Endodermal cell (in vitro differentiated cells): Measurements from ENCODE around the gene SEC16A. TPM values are rescaled to one million over a fixed set of nuclear protein-coding genes. Genes with fewer than 3 reads are reported as not detected.

Experiments used
- DNase-seq: peaks from one replicate; pipeline ENCODE4 v3.0.0-alpha.2; 2017
- H3K27ac ChIP-seq: 2 replicates; pipeline ENCODE4 v1.5.1; 2013; ENCODE audit warnings: mild to moderate bottlenecking, low read depth, low read length, moderate library complexity
- H3K27me3 ChIP-seq: 2 replicates; pipeline ENCODE4 v1.6.1; 2013; ENCODE audit warnings: mild to moderate bottlenecking, low read length, moderate library complexity; ENCODE audit not compliant: insufficient read depth, control insufficient read depth, poor library complexity, severe bottlenecking
- H3K36me3 ChIP-seq: 2 replicates; pipeline ENCODE4 v1.7.0; 2013; ENCODE audit warnings: mild to moderate bottlenecking, low read length, moderate library complexity; ENCODE audit not compliant: control insufficient read depth, insufficient read depth
- H3K4me1 ChIP-seq: one replicate; pipeline ENCODE4 v1.7.0; 2013; ENCODE audit warnings: low read length; ENCODE audit not compliant: control insufficient read depth, insufficient read depth
- H3K4me3 ChIP-seq: 2 replicates; pipeline ENCODE4 v1.5.1; 2013; ENCODE audit warnings: mild to moderate bottlenecking, low read length, moderate library complexity
- H3K9ac ChIP-seq: 2 replicates; pipeline ENCODE4 v1.6.1; 2013; ENCODE audit warnings: mild to moderate bottlenecking, low read length, moderate library complexity; ENCODE audit not compliant: poor library complexity, severe bottlenecking; ENCODE audit errors: extremely low read depth
- H3K9me3 ChIP-seq: 2 replicates; pipeline ENCODE4 v1.6.1; 2013; ENCODE audit warnings: mild to moderate bottlenecking, low read length, moderate library complexity; ENCODE audit not compliant: control insufficient read depth
- H3K27ac Mint-ChIP-seq: 2 replicates; pipeline ENCODE4 v1.8.0; 2020; ENCODE audit warnings: mixed read lengths
- H3K27me3 Mint-ChIP-seq: 2 replicates; pipeline ENCODE4 v1.8.0; 2021; ENCODE audit warnings: mild to moderate bottlenecking, mixed read lengths; ENCODE audit not compliant: insufficient read depth
- H3K36me3 Mint-ChIP-seq: 2 replicates; pipeline ENCODE4 v1.8.0; 2020; ENCODE audit warnings: low read depth, mixed read lengths
- H3K4me1 Mint-ChIP-seq: 2 replicates; pipeline ENCODE4 v1.8.0; 2020; ENCODE audit warnings: mixed read lengths
- H3K4me3 Mint-ChIP-seq: 2 replicates; pipeline ENCODE4 v1.8.0; 2020; ENCODE audit warnings: mild to moderate bottlenecking, moderate library complexity, mixed read lengths
- H3K9me3 Mint-ChIP-seq: 2 replicates; pipeline ENCODE4 v1.8.0; 2020; ENCODE audit warnings: mild to moderate bottlenecking, mixed read lengths
- WGBS, 2 experiments: methylation state at CpG; one replicate each; pipeline versions ENCODE4 v1.1.5 to v1.1.7; 2013; ENCODE audit warnings: missing lambda C conversion rate in 2 of 2, mixed read lengths in 1 of 2; ENCODE audit not compliant: insufficient coverage in 1 of 2, insufficient read length in 1 of 2; 5-methylcytosine and 5-hydroxymethylcytosine counted together
- total RNA-seq, 2 donors: library from RNA; stranded (reverse); fragmentation: NEBNext Ultra II Directional in 1 of 2; extraction: Animal tissue kit (Norgen Biotek cat#: 25700) in 1 of 2; gene quantifications; 2 replicates in 1 of 2; 3 replicates in 1 of 2; pipeline ENCODE4 v1.2.1, GENCODE V29; 2021
- TF ChIP-seq, protein P1 (sequence below): fragments of 200-600 bp; sonication (generic); conservative IDR thresholded peaks from 2 replicates; pipeline ENCODE4 v1.5.0; 2021; ENCODE audit warnings: antibody characterized with exemption, mild to moderate bottlenecking

SEC16A gene
- total RNA-seq, 2 donors from 2014 or later = 54.6 to 60.7 TPM

DNA sequence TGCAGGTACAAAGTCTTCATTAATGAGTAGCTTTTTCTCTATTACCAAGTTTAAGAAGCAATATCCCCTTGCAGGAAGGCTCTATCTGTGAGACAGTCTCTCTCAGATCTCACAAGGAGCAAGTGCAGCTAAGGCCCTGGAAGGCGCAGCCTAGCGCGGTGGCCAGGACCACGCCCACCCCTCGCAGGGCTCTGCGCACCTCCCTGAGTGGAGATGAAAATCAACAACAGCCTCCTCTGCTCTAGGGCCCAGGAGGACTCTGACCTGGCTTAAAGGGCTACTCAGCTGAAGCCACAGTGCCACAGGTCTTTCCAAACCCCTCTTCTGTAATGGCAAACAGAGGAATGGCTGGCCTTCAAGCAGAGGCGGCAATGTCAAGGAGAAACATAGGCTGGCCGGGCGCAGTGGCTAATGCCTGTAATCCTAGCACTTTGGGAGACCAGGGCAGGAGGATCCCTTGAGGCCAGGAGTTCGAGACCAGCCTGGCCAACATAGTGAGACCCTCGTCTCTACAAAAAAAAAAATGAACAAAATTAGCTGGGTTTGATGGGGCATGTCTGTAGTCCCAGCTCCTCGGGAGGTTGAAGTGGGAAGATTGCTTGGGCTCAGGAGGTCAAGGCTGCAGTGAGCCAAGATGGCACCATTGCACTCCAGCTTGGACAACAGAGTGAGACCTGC is 11.9 kb downstream of the SEC16A start:
- 96% methylated on average over 10 to 12 of the region's 12 CpGs for WGBS, 2 experiments
- no peaks in the 10 kb centered on the region for H3K9me3 ChIP-seq
- Mint-ChIP-seq H3K9me3 (no peaks in the 10 kb centered on the region), H3K36me3 (peaks cover 52% of the 10 kb centered on the region), H3K4me1 (no peaks in the 10 kb centered on the region), H3K27me3 (no peaks in the 10 kb centered on the region), H3K27ac (no peak overlapping the region), H3K4me3 (no peak overlapping the region)
- no peak for DNase-seq
- no peaks in the 10 kb centered on the region for H3K27me3 ChIP-seq
- H3K27ac ChIP-seq = no peak overlapping the region
- TF ChIP-seq, protein P1, sequence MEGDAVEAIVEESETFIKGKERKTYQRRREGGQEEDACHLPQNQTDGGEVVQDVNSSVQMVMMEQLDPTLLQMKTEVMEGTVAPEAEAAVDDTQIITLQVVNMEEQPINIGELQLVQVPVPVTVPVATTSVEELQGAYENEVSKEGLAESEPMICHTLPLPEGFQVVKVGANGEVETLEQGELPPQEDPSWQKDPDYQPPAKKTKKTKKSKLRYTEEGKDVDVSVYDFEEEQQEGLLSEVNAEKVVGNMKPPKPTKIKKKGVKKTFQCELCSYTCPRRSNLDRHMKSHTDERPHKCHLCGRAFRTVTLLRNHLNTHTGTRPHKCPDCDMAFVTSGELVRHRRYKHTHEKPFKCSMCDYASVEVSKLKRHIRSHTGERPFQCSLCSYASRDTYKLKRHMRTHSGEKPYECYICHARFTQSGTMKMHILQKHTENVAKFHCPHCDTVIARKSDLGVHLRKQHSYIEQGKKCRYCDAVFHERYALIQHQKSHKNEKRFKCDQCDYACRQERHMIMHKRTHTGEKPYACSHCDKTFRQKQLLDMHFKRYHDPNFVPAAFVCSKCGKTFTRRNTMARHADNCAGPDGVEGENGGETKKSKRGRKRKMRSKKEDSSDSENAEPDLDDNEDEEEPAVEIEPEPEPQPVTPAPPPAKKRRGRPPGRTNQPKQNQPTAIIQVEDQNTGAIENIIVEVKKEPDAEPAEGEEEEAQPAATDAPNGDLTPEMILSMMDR = no peak
- H3K9ac ChIP-seq = no peak overlapping the region
- H3K4me1 ChIP-seq = no peaks in the 10 kb centered on the region
- H3K36me3 ChIP-seq = peaks cover 96% of the 10 kb centered on the region
- no peak overlapping the region for H3K4me3 ChIP-seq

DNA sequence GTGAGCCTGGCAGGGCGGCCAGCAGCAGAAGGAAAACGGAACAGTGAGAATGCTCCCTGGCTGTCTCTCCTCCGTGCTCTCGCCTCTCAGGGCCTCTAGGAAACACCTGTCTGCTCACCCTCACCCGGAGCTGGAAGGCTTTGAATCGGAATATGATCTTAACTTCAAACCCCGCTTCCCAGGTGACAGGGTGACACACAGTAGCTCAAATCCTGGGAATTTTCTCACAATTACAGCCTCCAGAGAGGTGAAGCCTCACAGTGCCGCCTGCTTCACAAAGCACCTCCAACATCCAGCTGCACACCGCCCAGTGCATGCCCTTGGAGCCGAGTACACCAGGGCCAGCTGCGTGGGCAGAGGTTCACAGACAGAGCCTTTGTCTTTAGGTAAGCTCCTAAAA is 12.5 kb downstream of the SEC16A start:
- no peak overlapping the region for H3K9ac ChIP-seq
- 95 to 98% methylated on average over 9 to 11 of the region's 11 CpGs for WGBS, 2 experiments
- H3K27ac ChIP-seq = no peak overlapping the region
- no peaks in the 10 kb centered on the region for H3K9me3 ChIP-seq
- no peaks in the 10 kb centered on the region for H3K27me3 ChIP-seq
- Mint-ChIP-seq H3K4me3 (no peak overlapping the region), H3K27ac (no peak overlapping the region), H3K27me3 (no peaks in the 10 kb centered on the region), H3K4me1 (no peaks in the 10 kb centered on the region), H3K9me3 (no peaks in the 10 kb centered on the region), H3K36me3 (peaks cover 51% of the 10 kb centered on the region)
- TF ChIP-seq, protein P1 = no peak
- no peaks in the 10 kb centered on the region for H3K4me1 ChIP-seq
- peaks cover 93% of the 10 kb centered on the region for H3K36me3 ChIP-seq
- DNase-seq = no peak
- H3K4me3 ChIP-seq = no peak overlapping the region

DNA sequence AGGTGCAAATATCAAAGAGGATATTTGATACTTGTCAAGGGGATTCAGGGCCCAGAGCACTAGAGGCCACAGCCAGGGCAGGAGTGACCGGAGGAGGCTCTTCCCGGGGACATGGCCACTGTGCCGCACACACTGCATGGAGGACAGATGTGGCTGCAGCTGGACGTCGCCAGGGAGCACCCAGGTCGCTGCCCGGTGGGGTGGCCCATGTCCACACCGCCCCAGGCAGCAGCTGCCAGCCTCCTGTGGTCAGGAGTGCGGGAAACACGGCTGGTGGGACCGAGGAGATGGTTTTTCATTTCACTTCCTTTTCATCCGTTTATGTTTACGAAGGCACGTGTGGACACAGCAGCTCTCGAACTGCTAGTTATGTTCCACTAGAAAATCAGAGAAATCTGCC is 15.1 kb downstream of the SEC16A start:
- Mint-ChIP-seq H3K9me3 (no peaks in the 10 kb centered on the region), H3K36me3 (peaks cover 59% of the 10 kb centered on the region), H3K4me1 (no peaks in the 10 kb centered on the region), H3K27me3 (no peaks in the 10 kb centered on the region), H3K4me3 (no peak overlapping the region), H3K27ac (no peak overlapping the region)
- Histone ChIP-seq H3K9ac (no peak overlapping the region), H3K27ac (no peak overlapping the region), H3K36me3 (peaks cover 93% of the 10 kb centered on the region), H3K4me1 (no peaks in the 10 kb centered on the region), H3K9me3 (no peaks in the 10 kb centered on the region), H3K27me3 (no peaks in the 10 kb centered on the region), H3K4me3 (no peak overlapping the region)
- WGBS, 2 experiments = 95 to 98% methylated on average over 15 of the region's 15 CpGs
- no peak for DNase-seq
- TF ChIP-seq, protein P1 = no peak
